HCT116 (cell line): ENCODE data around the gene CIROP. TPM values are rescaled to one million over a fixed set of nuclear protein-coding genes. Genes with fewer than 3 reads are reported as not detected.

Source experiments
- ATAC-seq: fragments of 200-7000 bp; cut with Tn5 transposase; 2 replicates; pipeline ENCODE4 v1.9.1; 2020; ENCODE audit warnings: mild to moderate bottlenecking, moderate library complexity
- BruUV-seq: library from RNA; stranded (reverse); fragments of 400-500 nt; replicated peaks from 2 replicates; lab custom pipeline; 2021; lab: Mats Ljungman, UMichigan
- CTCF ChIA-PET: fragments of 300-600 bp; sonication (Branson Sonifier 250); formaldehyde crosslinking; loops from one replicate; lab custom pipeline; 2021; ENCODE audit warnings: antibody characterized with exemption; lab: Charles Lee
- POLR2A ChIA-PET: fragments of 300-600, 350-600 bp; sonication (Branson Sonifier 250); formaldehyde crosslinking; loops from one replicate; lab custom pipeline; 2021; ENCODE audit warnings: antibody characterized with exemption; lab: Charles Lee
- RAD21 ChIA-PET, 2 experiments: fragments of 300-600 bp; sonication (Branson Sonifier 250); formaldehyde crosslinking; loops; one replicate each; lab custom pipeline; 2023; ENCODE audit warnings: low total read pairs in 2 of 2; ENCODE audit not compliant: uncharacterized antibody in 2 of 2, unreplicated experiment in 2 of 2, low non-redundant PET in 1 of 2; lab: Charles Lee
- DNase-seq: peaks from one replicate; pipeline ENCODE4 v3.0.0-alpha.2; 2010; ENCODE audit warnings: low read depth, low spot score
- H2AFZ ChIP-seq: fragments of 200-600 bp; shearing (Covaris generic), sonication (generic); 2 replicates; pipeline ENCODE4 v1.6.1; 2017; ENCODE audit warnings: low read depth, mixed run types, mixed read lengths, antibody characterized with exemption, low read length; ENCODE audit not compliant: poor library complexity, severe bottlenecking
- H3K27ac ChIP-seq: 2 replicates; pipeline ENCODE4 v1.5.1; 2012; ENCODE audit warnings: low read depth, low read length
- H3K27me3 ChIP-seq: fragments of 200-600 bp; sonication (generic); 2 replicates; pipeline ENCODE4 v1.6.1; 2016; ENCODE audit warnings: mixed run types, low read length, mixed read lengths; ENCODE audit not compliant: insufficient read depth
- H3K36me3 ChIP-seq, 2 experiments: fragments of 200-500 bp in 1 of 2; fragments of 200-600 bp in 1 of 2; sonication (Bioruptor generic) in 1 of 2; sonication (generic) in 1 of 2; 2 replicates each; pipeline versions ENCODE4 v1.5.1 to v1.6.1; 2014 to 2016; ENCODE audit warnings: low read length in 2 of 2, inconsistent platforms in 1 of 2, mixed read lengths in 1 of 2, mixed run types in 1 of 2; ENCODE audit not compliant: insufficient read depth in 2 of 2, control insufficient read depth in 1 of 2
- H3K4me1 ChIP-seq, 2 experiments: fragments of 200-600 bp in 1 of 2; sonication (generic) in 1 of 2; 2 replicates each; pipeline versions ENCODE4 v1.5.1 to v1.6.1; 2012 to 2017; ENCODE audit warnings: low read length in 2 of 2, inconsistent platforms in 1 of 2, mild to moderate bottlenecking in 1 of 2, mixed read lengths in 1 of 2, mixed run types in 1 of 2, moderate library complexity in 1 of 2; ENCODE audit not compliant: insufficient read depth in 2 of 2, control insufficient read depth in 1 of 2
- H3K4me2 ChIP-seq: fragments of 200-600 bp; sonication (generic); 2 replicates; pipeline ENCODE4 v1.6.1; 2017; ENCODE audit warnings: mixed run types, low read length, mixed read lengths
- H3K4me3 ChIP-seq, 2 experiments: fragments of 200-600 bp in 1 of 2; sonication (generic) in 1 of 2; replicated peaks in 1 of 2; 2 replicates each; pipeline ENCODE4 v1.5.1; 2011 to 2016; ENCODE audit warnings: low read length in 2 of 2, control low read depth in 1 of 2, low read depth in 1 of 2, mild to moderate bottlenecking in 1 of 2, mixed read lengths in 1 of 2, mixed run types in 1 of 2
- H3K79me2 ChIP-seq: fragments of 200-600 bp; sonication (generic); 2 replicates; pipeline ENCODE4 v1.6.1; 2017; ENCODE audit warnings: mild to moderate bottlenecking, mixed run types, low read length, moderate library complexity, mixed read lengths; ENCODE audit not compliant: insufficient read depth
- H3K9ac ChIP-seq: fragments of 200-600 bp; sonication (generic); 2 replicates; pipeline ENCODE4 v1.6.1; 2016; ENCODE audit warnings: low read length, mixed read lengths
- H3K9me2 ChIP-seq: fragments of 200-600 bp; sonication (generic), shearing (Covaris generic); 2 replicates; pipeline ENCODE4 v1.6.1; 2017; ENCODE audit warnings: mixed run types, mild to moderate bottlenecking, moderate library complexity; ENCODE audit not compliant: insufficient read depth
- H3K9me3 ChIP-seq, 2 experiments: fragments of 200-500 bp in 1 of 2; fragments of 200-600 bp in 1 of 2; sonication (Bioruptor generic) in 1 of 2; sonication (generic) in 1 of 2; 2 replicates each; pipeline ENCODE4 v1.6.1; 2014 to 2017; ENCODE audit warnings: low read length in 2 of 2, mixed read lengths in 2 of 2, inconsistent platforms in 1 of 2, low read depth in 1 of 2, mild to moderate bottlenecking in 1 of 2, mixed run types in 1 of 2, moderate library complexity in 1 of 2; ENCODE audit not compliant: control insufficient read depth in 1 of 2, insufficient read depth in 1 of 2
- H4K20me1 ChIP-seq: fragments of 200-600 bp; sonication (generic), shearing (Covaris generic); 2 replicates; pipeline ENCODE4 v1.6.1; 2017; ENCODE audit warnings: mixed run types, mild to moderate bottlenecking, moderate library complexity; ENCODE audit not compliant: insufficient read depth
- CBX3 ChIP-seq: IDR thresholded peaks from 2 replicates; pipeline ENCODE4 v1.6.1; 2012; ENCODE audit warnings: low read depth
- CEBPB ChIP-seq: IDR thresholded peaks from 2 replicates; pipeline ENCODE4 v1.6.1; 2012; ENCODE audit warnings: low read depth
- EGR1 ChIP-seq: IDR thresholded peaks from 2 replicates; pipeline ENCODE4 v1.6.1; 2012; ENCODE audit warnings: low read depth
- ELF1 ChIP-seq: IDR thresholded peaks from 2 replicates; pipeline ENCODE4 v1.6.1; 2012; ENCODE audit warnings: low read depth, borderline replicate concordance
- EZH2 ChIP-seq: fragments of 200-600 bp; sonication (generic); IDR thresholded peaks from 2 replicates; pipeline ENCODE4 v1.6.1; 2017; ENCODE audit warnings: antibody characterized with exemption, mixed run types
- EZH2phosphoT487 ChIP-seq: fragments of 200-600 bp; IDR thresholded peaks from 2 replicates; pipeline ENCODE4 v1.6.1; 2018; ENCODE audit warnings: antibody characterized with exemption, borderline replicate concordance
- FOSL1 ChIP-seq: IDR thresholded peaks from 2 replicates; pipeline ENCODE4 v1.6.1; 2012; ENCODE audit warnings: low read depth
- JUND ChIP-seq: IDR thresholded peaks from 2 replicates; pipeline ENCODE4 v1.6.1; 2012
- POLR2AphosphoS5 ChIP-seq: IDR thresholded peaks from 2 replicates; pipeline ENCODE4 v1.6.1; 2011; ENCODE audit warnings: mild to moderate bottlenecking, low read depth, low read length, moderate library complexity
- RAD21 ChIP-seq: IDR thresholded peaks from 2 replicates; pipeline ENCODE4 v1.6.1; 2012; ENCODE audit warnings: low read depth, mild to moderate bottlenecking
- SIN3A ChIP-seq: IDR thresholded peaks from 2 replicates; pipeline ENCODE4 v1.6.1; 2012; ENCODE audit warnings: low read depth
- SP1 ChIP-seq: IDR thresholded peaks from 2 replicates; pipeline ENCODE4 v1.6.1; 2012; ENCODE audit warnings: low read depth
- SRF ChIP-seq: IDR thresholded peaks from 2 replicates; pipeline ENCODE4 v1.6.1; 2012; ENCODE audit warnings: low read depth
- TCF7L2 ChIP-seq: IDR thresholded peaks from 2 replicates; pipeline ENCODE4 v1.7.0; 2011; ENCODE audit warnings: borderline replicate concordance, inconsistent platforms; ENCODE audit not compliant: insufficient read depth, insufficient read length; ENCODE audit errors: extremely low read depth
- ZFX ChIP-seq: fragments of 450-650 bp; IDR thresholded peaks from 2 replicates; pipeline ENCODE4 v1.6.1; 2017
- intact Hi-C: fragments of 100-400 bp; cut with micrococcal nuclease; formaldehyde crosslinking; loops from 2 replicates; pipeline ENCODE4 v1.10.0; 2022
- total RNA-seq: library from RNA; stranded (reverse); gene quantifications from one replicate; pipeline ENCODE4 v1.2.1, GENCODE V29; 2021; ENCODE audit not compliant: unreplicated experiment
- TF ChIP-seq, protein P1 (sequence below): IDR thresholded peaks from 2 replicates; pipeline ENCODE4 v1.6.1; 2012
- TF ChIP-seq, protein P2 (sequence below): IDR thresholded peaks from 2 replicates; pipeline ENCODE4 v1.6.1; 2012
- TF ChIP-seq, protein P3 (sequence below), 3 experiments: fragments of 200-600 bp in 1 of 3; sonication (generic) in 1 of 3; IDR thresholded peaks in 2 of 3; conservative IDR thresholded peaks in 1 of 3; 2 replicates each; pipeline ENCODE4 v1.5.1; 2012 to 2017; ENCODE audit warnings: low read depth in 2 of 3, low read length in 2 of 3, antibody characterized with exemption in 1 of 3, borderline replicate concordance in 1 of 3, control low read depth in 1 of 3, mild to moderate bottlenecking in 1 of 3, mixed read lengths in 1 of 3, mixed run types in 1 of 3, moderate library complexity in 1 of 3; ENCODE audit not compliant: insufficient read depth in 1 of 3

CIROP gene
- total RNA-seq, 1 experiment from 2014 or later: not detected

GRCh38 chr14:23153851-23154796 lies 49.3 kb upstream of the CIROP start:
- Histone ChIP-seq H3K4me1 (peaks cover 10 to 20% of the 10 kb centered on the region in 2 experiments; a peak in 3 of 4 replicates), H3K36me3 (no peaks in the 10 kb centered on the region), H3K4me3 (no peak overlapping the region), H3K27me3 (peaks cover 4% of the 10 kb centered on the region; the same call in 1 of the 2 replicates), H3K9me2 (no peaks in the 10 kb centered on the region), H3K9me3 (no peaks in the 10 kb centered on the region), H3K27ac (no peak overlapping the region), H4K20me1 (no peaks in the 10 kb centered on the region), H3K9ac (no peak overlapping the region), H2AFZ (no peak overlapping the region), H3K79me2 (no peaks in the 10 kb centered on the region), H3K4me2 (peak overlapping the region; percentile 63)
- no peak for TF ChIP-seq CEBPB
- peak; percentile 69 for TF ChIP-seq EGR1
- TF ChIP-seq, protein P1, sequence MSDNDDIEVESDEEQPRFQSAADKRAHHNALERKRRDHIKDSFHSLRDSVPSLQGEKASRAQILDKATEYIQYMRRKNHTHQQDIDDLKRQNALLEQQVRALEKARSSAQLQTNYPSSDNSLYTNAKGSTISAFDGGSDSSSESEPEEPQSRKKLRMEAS: peak; percentile 79
- no peak for TF ChIP-seq EZH2
- peak; percentile 38 for DNase-seq
- BruUV-seq: no TSS peak
- ATAC-seq: peak; percentile 94
- POLR2A ChIA-PET: no interaction called here
- RAD21 ChIA-PET: no interaction called here
- intact Hi-C loops: no loop called here
- CTCF ChIA-PET: interaction anchor here (1.3 to 1.5 kb wide), 2 partner anchors 33 to 85 kb away, joined by 3 to 8 read pairs; no protein-coding TSS in a partner anchor

GRCh38 chr14:23151342-23151741 lies 46.6 kb upstream of the CIROP start:
- Histone ChIP-seq H3K36me3 (no peaks in the 10 kb centered on the region), H3K79me2 (no peaks in the 10 kb centered on the region), H3K4me1 (peaks cover 10 to 20% of the 10 kb centered on the region in 2 experiments; a peak in 3 of 4 replicates), H2AFZ (no peak overlapping the region), H4K20me1 (no peaks in the 10 kb centered on the region), H3K9me2 (no peaks in the 10 kb centered on the region), H3K9ac (no peak overlapping the region), H3K27ac (no peak overlapping the region), H3K9me3 (no peaks in the 10 kb centered on the region), H3K4me2 (no peak overlapping the region), H3K27me3 (no peaks in the 10 kb centered on the region), H3K4me3 (no peak overlapping the region)
- no TSS peak for BruUV-seq
- RAD21 ChIA-PET: no interaction called here
- POLR2A ChIA-PET: no interaction called here
- CTCF ChIA-PET: interaction anchor here (0.7 kb wide), 1 partner anchor 206 kb away, joined by 4 read pairs; no protein-coding TSS in a partner anchor
- DNase-seq: no peak
- no peak for ATAC-seq
- intact Hi-C loops: no loop called here
- TF ChIP-seq, protein P2, sequence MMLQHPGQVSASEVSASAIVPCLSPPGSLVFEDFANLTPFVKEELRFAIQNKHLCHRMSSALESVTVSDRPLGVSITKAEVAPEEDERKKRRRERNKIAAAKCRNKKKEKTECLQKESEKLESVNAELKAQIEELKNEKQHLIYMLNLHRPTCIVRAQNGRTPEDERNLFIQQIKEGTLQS: no peak
- TF ChIP-seq, protein P1: no peak
- TF ChIP-seq EZH2phosphoT487: no peak
- no peak for TF ChIP-seq FOSL1
- no peak for TF ChIP-seq ZFX
- no peak for TF ChIP-seq CBX3
- no peak for TF ChIP-seq SP1
- TF ChIP-seq SIN3A: no peak
- TF ChIP-seq, protein P3, sequence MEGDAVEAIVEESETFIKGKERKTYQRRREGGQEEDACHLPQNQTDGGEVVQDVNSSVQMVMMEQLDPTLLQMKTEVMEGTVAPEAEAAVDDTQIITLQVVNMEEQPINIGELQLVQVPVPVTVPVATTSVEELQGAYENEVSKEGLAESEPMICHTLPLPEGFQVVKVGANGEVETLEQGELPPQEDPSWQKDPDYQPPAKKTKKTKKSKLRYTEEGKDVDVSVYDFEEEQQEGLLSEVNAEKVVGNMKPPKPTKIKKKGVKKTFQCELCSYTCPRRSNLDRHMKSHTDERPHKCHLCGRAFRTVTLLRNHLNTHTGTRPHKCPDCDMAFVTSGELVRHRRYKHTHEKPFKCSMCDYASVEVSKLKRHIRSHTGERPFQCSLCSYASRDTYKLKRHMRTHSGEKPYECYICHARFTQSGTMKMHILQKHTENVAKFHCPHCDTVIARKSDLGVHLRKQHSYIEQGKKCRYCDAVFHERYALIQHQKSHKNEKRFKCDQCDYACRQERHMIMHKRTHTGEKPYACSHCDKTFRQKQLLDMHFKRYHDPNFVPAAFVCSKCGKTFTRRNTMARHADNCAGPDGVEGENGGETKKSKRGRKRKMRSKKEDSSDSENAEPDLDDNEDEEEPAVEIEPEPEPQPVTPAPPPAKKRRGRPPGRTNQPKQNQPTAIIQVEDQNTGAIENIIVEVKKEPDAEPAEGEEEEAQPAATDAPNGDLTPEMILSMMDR (IDR thresholded peaks at IDR 0.05 in 2 of 3, conservative IDR thresholded peaks at IDR 0.05 in 1 of 3; ENCODE audit: borderline replicate concordance in 1 of 3, insufficient read depth in 1 of 3, low read depth in 2 of 3, low read length in 2 of 3): no peak
- no peak for TF ChIP-seq EZH2
- TF ChIP-seq CEBPB: no peak
- no peak for TF ChIP-seq JUND
- no peak for TF ChIP-seq POLR2AphosphoS5
- no peak for TF ChIP-seq SRF
- no peak for TF ChIP-seq TCF7L2
- no peak for TF ChIP-seq RAD21
- no peak for TF ChIP-seq ELF1
